DMS 273 (cell line): ENCODE results near the gene MTHFD1.

Source experiments
- DNase-seq: peaks from one replicate; lab custom pipeline; 2025; ENCODE audit not compliant: unreplicated experiment; lab: John Stamatoyannopoulos, UW

The MTHFD1 gene

GRCh38 chr14:64405295-64405694 is 17.1 kb downstream of the MTHFD1 start:
- DNase-seq: no peak

- no peak for DNase-seq
Observed at GRCh38 chr14:64407329-64407728, 19.2 kb downstream of the MTHFD1 start.

GRCh38 chr14:64409126-64409920 is 21.2 kb downstream of the MTHFD1 start:
- DNase-seq: no peak

GRCh38 chr14:64410084-64410774 is 22.1 kb downstream of the MTHFD1 start:
- no peak for DNase-seq

- no peak for DNase-seq
Observed at GRCh38 chr14:64411001-64411400, 22.8 kb downstream of the MTHFD1 start.

- DNase-seq: no peak
Observed at GRCh38 chr14:64412237-64412636, 24.1 kb downstream of the MTHFD1 start.

GRCh38 chr14:64416348-64416932 is 28.3 kb downstream of the MTHFD1 start:
- no peak for DNase-seq

GRCh38 chr14:64417055-64417770 is 29.1 kb downstream of the MTHFD1 start:
- no peak for DNase-seq

- DNase-seq: no peak
Observed at GRCh38 chr14:64417771-64418125, 29.6 kb downstream of the MTHFD1 start.

GRCh38 chr14:64419003-64419402 is 30.9 kb downstream of the MTHFD1 start:
- DNase-seq: no peak

- no peak for DNase-seq
Observed at GRCh38 chr14:64421166-64421565, 33.0 kb downstream of the MTHFD1 start.

GRCh38 chr14:64422005-64422404 is 33.9 kb downstream of the MTHFD1 start:
- DNase-seq: no peak

GRCh38 chr14:64422756-64423155 is 34.6 kb downstream of the MTHFD1 start:
- DNase-seq: no peak

- DNase-seq: no peak
Observed at GRCh38 chr14:64423987-64424386, 35.8 kb downstream of the MTHFD1 start.

GRCh38 chr14:64434528-64434927 is 46.4 kb downstream of the MTHFD1 start:
- no peak for DNase-seq

GRCh38 chr14:64438181-64438841 is 50.2 kb downstream of the MTHFD1 start:
- DNase-seq: no peak

- DNase-seq: no peak
Observed at GRCh38 chr14:64439141-64439540, 51.0 kb downstream of the MTHFD1 start.

- no peak for DNase-seq
Observed at GRCh38 chr14:64440494-64440893, 52.3 kb downstream of the MTHFD1 start.

GRCh38 chr14:64442300-64442988 is 54.3 kb downstream of the MTHFD1 start:
- no peak for DNase-seq

- no peak for DNase-seq
Observed at GRCh38 chr14:64444140-64444539, 56.0 kb downstream of the MTHFD1 start.
